K562 (cell line): ENCODE measurements around the gene ATCAY. TPM values are rescaled to one million over a fixed set of nuclear protein-coding genes. Genes with fewer than 3 reads are reported as not detected.
A peak's percentile ranks its signal among the peaks of the same experiment; 100 is the strongest.

Source experiments
- BDP1 ChIP-seq: IDR thresholded peaks from 3 replicates; pipeline ENCODE4 v1.6.1; 2011; ENCODE audit not compliant: insufficient read length, insufficient read depth
- EHMT2 ChIP-seq: fragments of 450-650 bp; IDR thresholded peaks from 2 replicates; pipeline ENCODE4 v1.6.1; 2018; ENCODE audit warnings: antibody characterized with exemption
- FOXJ3 ChIP-seq: sonication (generic); formaldehyde crosslinking; IDR thresholded peaks from 2 replicates; pipeline ENCODE4 v1.4.0; 2020; ENCODE audit warnings: mild to moderate bottlenecking, missing genetic modification reagents
- FOXK1 ChIP-seq: sonication (generic); formaldehyde crosslinking; IDR thresholded peaks from 2 replicates; pipeline ENCODE4 v1.8.0; 2022; ENCODE audit warnings: missing genetic modification reagents, mild to moderate bottlenecking, borderline replicate concordance
- ILK ChIP-seq: fragments of 450-650 bp; IDR thresholded peaks from 2 replicates; pipeline ENCODE4 v1.6.1; 2016; ENCODE audit warnings: missing genetic modification characterization, low read depth, mild to moderate bottlenecking, missing compliant biosample characterization, moderate library complexity, borderline replicate concordance
- KLF13 ChIP-seq: fragments of 450-650 bp; IDR thresholded peaks from 2 replicates; pipeline ENCODE4 v1.6.1; 2016; ENCODE audit warnings: missing genetic modification characterization, low read depth, mild to moderate bottlenecking, missing compliant biosample characterization, moderate library complexity, borderline replicate concordance
- MAFG ChIP-seq: fragments of 450-650 bp; conservative IDR thresholded peaks from 2 replicates; pipeline ENCODE4 v1.6.1; 2016; ENCODE audit warnings: missing genetic modification characterization, missing compliant biosample characterization
- NFRKB ChIP-seq: fragments of 450-650 bp; IDR thresholded peaks from 2 replicates; pipeline ENCODE4 v1.6.1; 2016; ENCODE audit warnings: low read depth
- PRMT5 ChIP-seq: sonication (generic); formaldehyde crosslinking; IDR thresholded peaks from 2 replicates; pipeline ENCODE4 v1.5.0; 2020; ENCODE audit warnings: missing genetic modification reagents
- RBM39 ChIP-seq: fragments of 200-400 bp; formaldehyde crosslinking; optimal IDR thresholded peaks from 2 replicates; pipeline ENCODE3; 2018; ENCODE audit warnings: low read depth, low read length
- SAFB ChIP-seq: fragments of 200-400 bp; formaldehyde crosslinking; IDR thresholded peaks from 2 replicates; pipeline ENCODE4 v1.6.1; 2017; ENCODE audit warnings: low read depth, low read length, borderline replicate concordance
- SREBF1 ChIP-seq: fragments of 150-350 bp; IDR thresholded peaks from 2 replicates; pipeline ENCODE4 v1.6.1; 2014; ENCODE audit warnings: antibody characterized with exemption, low read depth, low read length, borderline replicate concordance
- ZKSCAN1 ChIP-seq: fragments of 150-350 bp; IDR thresholded peaks from 2 replicates; pipeline ENCODE4 v1.6.1; 2016; ENCODE audit warnings: low read depth, low read length
- ZNF124 ChIP-seq: sonication (generic); formaldehyde crosslinking; IDR thresholded peaks from 2 replicates; pipeline ENCODE4 v1.8.1; 2022; ENCODE audit warnings: missing genetic modification reagents
- ZNF217 ChIP-seq: sonication (generic); formaldehyde crosslinking; IDR thresholded peaks from 2 replicates; pipeline ENCODE4 v1.8.0; 2022; ENCODE audit warnings: mild to moderate bottlenecking, missing genetic modification reagents
- ZNF444 ChIP-seq: fragments of 250-450 bp; sonication (Bioruptor Pico); IDR thresholded peaks from 2 replicates; pipeline ENCODE4 v1.4.0; 2020; ENCODE audit warnings: mild to moderate bottlenecking, moderate library complexity
- ZNF551 ChIP-seq: fragments of 250-450 bp; sonication (Bioruptor Pico); IDR thresholded peaks from 2 replicates; pipeline ENCODE4 v1.5.0; 2021; ENCODE audit warnings: mild to moderate bottlenecking, moderate library complexity
- ZNF766 ChIP-seq: fragments of 200-800 bp; sonication (Bioruptor generic); conservative IDR thresholded peaks from 2 replicates; pipeline ENCODE4 v1.6.1; 2016; ENCODE audit warnings: missing genetic modification characterization, missing compliant biosample characterization
- polyA plus RNA-seq, 8 experiments: library from polyadenylated mRNA; depleted of rRNA in 4 of 8; stranded (reverse) in 5 of 8; unstranded in 3 of 8; fragments of >200 nt; fragmentation: Nextera tagmentation in 2 of 8; fragmentation: Illumina TruSeq in 1 of 8; extraction: Ambion mirVana in 2 of 8; extraction: Trizol in 1 of 8; gene quantifications; 2 replicates each; pipeline versions ENCODE4 v1.2.1 to v1.2.3, GENCODE V29; 2011 to 2014; ENCODE audit warnings: inconsistent platforms in 1 of 8, missing spikeins in 1 of 8
- total RNA-seq, 7 experiments: library from RNA; depleted of rRNA in 6 of 7; stranded (reverse); fragments of >200 nt in 6 of 7; fragmentation: Illumina TruSeq in 2 of 7; extraction: Trizol in 2 of 7; gene quantifications; 2 replicates each; pipeline versions ENCODE4 v1.2.1 to v1.2.3, GENCODE V29; 2011 to 2021; ENCODE audit warnings: low replicate concordance in 1 of 7
- TF ChIP-seq, protein P1 (sequence below): fragments of 250-450 bp; sonication (Bioruptor Pico); IDR thresholded peaks from 2 replicates; pipeline ENCODE4 v1.8.0; 2021; ENCODE audit warnings: moderate library complexity, mild to moderate bottlenecking, inconsistent platforms
- TF ChIP-seq, protein P2 (sequence below), 2 experiments: fragments of 450-650 bp in 1 of 2; sonication (generic) in 1 of 2; formaldehyde crosslinking; conservative IDR thresholded peaks; 2 replicates each; pipeline versions ENCODE4 v1.4.0 to v1.8.1; 2020 to 2022; ENCODE audit warnings: mild to moderate bottlenecking in 1 of 2, missing genetic modification reagents in 1 of 2
- TF ChIP-seq, protein P3 (sequence below): fragments of 250-450 bp; sonication (Bioruptor Pico); IDR thresholded peaks from 2 replicates; pipeline ENCODE4 v1.9.0; 2021; ENCODE audit warnings: mild to moderate bottlenecking, inconsistent platforms
- TF ChIP-seq, protein P4 (sequence below), 2 experiments: fragments of 200-800 bp in 1 of 2; sonication (Bioruptor generic) in 1 of 2; sonication (generic) in 1 of 2; formaldehyde crosslinking in 1 of 2; IDR thresholded peaks in 1 of 2; conservative IDR thresholded peaks in 1 of 2; 2 replicates each; pipeline versions ENCODE4 v1.5.0 to v1.6.1; 2016 to 2020; ENCODE audit warnings: missing compliant biosample characterization in 1 of 2, missing genetic modification characterization in 1 of 2, missing genetic modification reagents in 1 of 2

ATCAY gene
- total and polyA plus RNA-seq, 9 of the 15 experiments (the other 6 are each of a cell fraction or from before 2014, with no cell fraction given): not detected

- TF ChIP-seq, protein P1, sequence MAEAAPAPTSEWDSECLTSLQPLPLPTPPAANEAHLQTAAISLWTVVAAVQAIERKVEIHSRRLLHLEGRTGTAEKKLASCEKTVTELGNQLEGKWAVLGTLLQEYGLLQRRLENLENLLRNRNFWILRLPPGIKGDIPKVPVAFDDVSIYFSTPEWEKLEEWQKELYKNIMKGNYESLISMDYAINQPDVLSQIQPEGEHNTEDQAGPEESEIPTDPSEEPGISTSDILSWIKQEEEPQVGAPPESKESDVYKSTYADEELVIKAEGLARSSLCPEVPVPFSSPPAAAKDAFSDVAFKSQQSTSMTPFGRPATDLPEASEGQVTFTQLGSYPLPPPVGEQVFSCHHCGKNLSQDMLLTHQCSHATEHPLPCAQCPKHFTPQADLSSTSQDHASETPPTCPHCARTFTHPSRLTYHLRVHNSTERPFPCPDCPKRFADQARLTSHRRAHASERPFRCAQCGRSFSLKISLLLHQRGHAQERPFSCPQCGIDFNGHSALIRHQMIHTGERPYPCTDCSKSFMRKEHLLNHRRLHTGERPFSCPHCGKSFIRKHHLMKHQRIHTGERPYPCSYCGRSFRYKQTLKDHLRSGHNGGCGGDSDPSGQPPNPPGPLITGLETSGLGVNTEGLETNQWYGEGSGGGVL (CRISPR knock-in tag): no peak
- no peak for TF ChIP-seq NFRKB
- TF ChIP-seq FOXJ3 (CRISPR knock-in tag): no peak
- TF ChIP-seq ILK (tag): no peak
- TF ChIP-seq FOXK1 (CRISPR knock-in tag): peak; percentile 73; the same call in 1 of the 2 replicates
- TF ChIP-seq ZNF444 (CRISPR knock-in tag): no peak
- no peak for TF ChIP-seq KLF13 (tag)
- TF ChIP-seq PRMT5 (CRISPR knock-in tag): no peak
- no peak for TF ChIP-seq ZNF551 (CRISPR knock-in tag)
- no peak for TF ChIP-seq BDP1
- no peak for TF ChIP-seq SREBF1
- TF ChIP-seq ZNF217: no peak
- TF ChIP-seq ZNF124 (CRISPR knock-in tag): no peak
- TF ChIP-seq RBM39: no peak
- TF ChIP-seq ZNF766 (CRISPR knock-in tag): no peak
- TF ChIP-seq MAFG (tag): no peak
- TF ChIP-seq EHMT2: peak; percentile 79; the same call in 1 of the 2 replicates
- TF ChIP-seq, protein P2, sequence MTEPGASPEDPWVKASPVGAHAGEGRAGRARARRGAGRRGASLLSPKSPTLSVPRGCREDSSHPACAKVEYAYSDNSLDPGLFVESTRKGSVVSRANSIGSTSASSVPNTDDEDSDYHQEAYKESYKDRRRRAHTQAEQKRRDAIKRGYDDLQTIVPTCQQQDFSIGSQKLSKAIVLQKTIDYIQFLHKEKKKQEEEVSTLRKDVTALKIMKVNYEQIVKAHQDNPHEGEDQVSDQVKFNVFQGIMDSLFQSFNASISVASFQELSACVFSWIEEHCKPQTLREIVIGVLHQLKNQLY (CRISPR knock-in tag; conservative IDR thresholded peaks at IDR 0.05): no peak
- TF ChIP-seq, protein P3, sequence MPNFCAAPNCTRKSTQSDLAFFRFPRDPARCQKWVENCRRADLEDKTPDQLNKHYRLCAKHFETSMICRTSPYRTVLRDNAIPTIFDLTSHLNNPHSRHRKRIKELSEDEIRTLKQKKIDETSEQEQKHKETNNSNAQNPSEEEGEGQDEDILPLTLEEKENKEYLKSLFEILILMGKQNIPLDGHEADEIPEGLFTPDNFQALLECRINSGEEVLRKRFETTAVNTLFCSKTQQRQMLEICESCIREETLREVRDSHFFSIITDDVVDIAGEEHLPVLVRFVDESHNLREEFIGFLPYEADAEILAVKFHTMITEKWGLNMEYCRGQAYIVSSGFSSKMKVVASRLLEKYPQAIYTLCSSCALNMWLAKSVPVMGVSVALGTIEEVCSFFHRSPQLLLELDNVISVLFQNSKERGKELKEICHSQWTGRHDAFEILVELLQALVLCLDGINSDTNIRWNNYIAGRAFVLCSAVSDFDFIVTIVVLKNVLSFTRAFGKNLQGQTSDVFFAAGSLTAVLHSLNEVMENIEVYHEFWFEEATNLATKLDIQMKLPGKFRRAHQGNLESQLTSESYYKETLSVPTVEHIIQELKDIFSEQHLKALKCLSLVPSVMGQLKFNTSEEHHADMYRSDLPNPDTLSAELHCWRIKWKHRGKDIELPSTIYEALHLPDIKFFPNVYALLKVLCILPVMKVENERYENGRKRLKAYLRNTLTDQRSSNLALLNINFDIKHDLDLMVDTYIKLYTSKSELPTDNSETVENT: 0 out of 2 replicates have a peak, but pooled peaks have one; percentile 35
- TF ChIP-seq, protein P4, sequence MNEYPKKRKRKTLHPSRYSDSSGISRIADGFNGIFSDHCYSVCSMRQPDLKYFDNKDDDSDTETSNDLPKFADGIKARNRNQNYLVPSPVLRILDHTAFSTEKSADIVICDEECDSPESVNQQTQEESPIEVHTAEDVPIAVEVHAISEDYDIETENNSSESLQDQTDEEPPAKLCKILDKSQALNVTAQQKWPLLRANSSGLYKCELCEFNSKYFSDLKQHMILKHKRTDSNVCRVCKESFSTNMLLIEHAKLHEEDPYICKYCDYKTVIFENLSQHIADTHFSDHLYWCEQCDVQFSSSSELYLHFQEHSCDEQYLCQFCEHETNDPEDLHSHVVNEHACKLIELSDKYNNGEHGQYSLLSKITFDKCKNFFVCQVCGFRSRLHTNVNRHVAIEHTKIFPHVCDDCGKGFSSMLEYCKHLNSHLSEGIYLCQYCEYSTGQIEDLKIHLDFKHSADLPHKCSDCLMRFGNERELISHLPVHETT (CRISPR knock-in tag; conservative IDR thresholded peaks at IDR 0.05 in 1 of 2, IDR thresholded peaks at IDR 0.05 in 1 of 2): no peak
- TF ChIP-seq SAFB: no peak
- TF ChIP-seq ZKSCAN1: no peak
These were observed 90.5 kb downstream of the ATCAY start, which contains the start of gene DAPK3 (continued) for GRCh38 chr19:3970808-3971598.
